HCT116 (cell line): ENCODE data around the gene RPL36A. TPM values are rescaled to one million over a fixed set of nuclear protein-coding genes. Genes with fewer than 3 reads are reported as not detected.

Experiments used
- ATAC-seq: fragments of 200-7000 bp; cut with Tn5 transposase; 2 replicates; pipeline ENCODE4 v1.9.1; 2020; ENCODE audit warnings: mild to moderate bottlenecking, moderate library complexity
- BruUV-seq: library from RNA; stranded (reverse); fragments of 400-500 nt; replicated peaks from 2 replicates; lab custom pipeline; 2021; lab: Mats Ljungman, UMichigan
- CTCF ChIA-PET: fragments of 300-600 bp; sonication (Branson Sonifier 250); formaldehyde crosslinking; loops from one replicate; lab custom pipeline; 2021; ENCODE audit warnings: antibody characterized with exemption; lab: Charles Lee
- POLR2A ChIA-PET: fragments of 300-600, 350-600 bp; sonication (Branson Sonifier 250); formaldehyde crosslinking; loops from one replicate; lab custom pipeline; 2021; ENCODE audit warnings: antibody characterized with exemption; lab: Charles Lee
- RAD21 ChIA-PET, 2 experiments: fragments of 300-600 bp; sonication (Branson Sonifier 250); formaldehyde crosslinking; loops; one replicate each; lab custom pipeline; 2023; ENCODE audit warnings: low total read pairs in 2 of 2; ENCODE audit not compliant: uncharacterized antibody in 2 of 2, unreplicated experiment in 2 of 2, low non-redundant PET in 1 of 2; lab: Charles Lee
- DNase-seq: peaks from one replicate; pipeline ENCODE4 v3.0.0-alpha.2; 2010; ENCODE audit warnings: low read depth, low spot score
- H2AFZ ChIP-seq: fragments of 200-600 bp; shearing (Covaris generic), sonication (generic); 2 replicates; pipeline ENCODE4 v1.6.1; 2017; ENCODE audit warnings: low read depth, mixed run types, mixed read lengths, antibody characterized with exemption, low read length; ENCODE audit not compliant: poor library complexity, severe bottlenecking
- H3K27ac ChIP-seq: 2 replicates; pipeline ENCODE4 v1.5.1; 2012; ENCODE audit warnings: low read depth, low read length
- H3K27me3 ChIP-seq: fragments of 200-600 bp; sonication (generic); 2 replicates; pipeline ENCODE4 v1.6.1; 2016; ENCODE audit warnings: mixed run types, low read length, mixed read lengths; ENCODE audit not compliant: insufficient read depth
- H3K36me3 ChIP-seq, 2 experiments: fragments of 200-500 bp in 1 of 2; fragments of 200-600 bp in 1 of 2; sonication (Bioruptor generic) in 1 of 2; sonication (generic) in 1 of 2; 2 replicates each; pipeline versions ENCODE4 v1.5.1 to v1.6.1; 2014 to 2016; ENCODE audit warnings: low read length in 2 of 2, inconsistent platforms in 1 of 2, mixed read lengths in 1 of 2, mixed run types in 1 of 2; ENCODE audit not compliant: insufficient read depth in 2 of 2, control insufficient read depth in 1 of 2
- H3K4me1 ChIP-seq, 2 experiments: fragments of 200-600 bp in 1 of 2; sonication (generic) in 1 of 2; 2 replicates each; pipeline versions ENCODE4 v1.5.1 to v1.6.1; 2012 to 2017; ENCODE audit warnings: low read length in 2 of 2, inconsistent platforms in 1 of 2, mild to moderate bottlenecking in 1 of 2, mixed read lengths in 1 of 2, mixed run types in 1 of 2, moderate library complexity in 1 of 2; ENCODE audit not compliant: insufficient read depth in 2 of 2, control insufficient read depth in 1 of 2
- H3K4me2 ChIP-seq: fragments of 200-600 bp; sonication (generic); 2 replicates; pipeline ENCODE4 v1.6.1; 2017; ENCODE audit warnings: mixed run types, low read length, mixed read lengths
- H3K4me3 ChIP-seq, 2 experiments: fragments of 200-600 bp in 1 of 2; sonication (generic) in 1 of 2; replicated peaks in 1 of 2; 2 replicates each; pipeline ENCODE4 v1.5.1; 2011 to 2016; ENCODE audit warnings: low read length in 2 of 2, control low read depth in 1 of 2, low read depth in 1 of 2, mild to moderate bottlenecking in 1 of 2, mixed read lengths in 1 of 2, mixed run types in 1 of 2
- H3K79me2 ChIP-seq: fragments of 200-600 bp; sonication (generic); 2 replicates; pipeline ENCODE4 v1.6.1; 2017; ENCODE audit warnings: mild to moderate bottlenecking, mixed run types, low read length, moderate library complexity, mixed read lengths; ENCODE audit not compliant: insufficient read depth
- H3K9ac ChIP-seq: fragments of 200-600 bp; sonication (generic); 2 replicates; pipeline ENCODE4 v1.6.1; 2016; ENCODE audit warnings: low read length, mixed read lengths
- H3K9me2 ChIP-seq: fragments of 200-600 bp; sonication (generic), shearing (Covaris generic); 2 replicates; pipeline ENCODE4 v1.6.1; 2017; ENCODE audit warnings: mixed run types, mild to moderate bottlenecking, moderate library complexity; ENCODE audit not compliant: insufficient read depth
- H3K9me3 ChIP-seq, 2 experiments: fragments of 200-500 bp in 1 of 2; fragments of 200-600 bp in 1 of 2; sonication (Bioruptor generic) in 1 of 2; sonication (generic) in 1 of 2; 2 replicates each; pipeline ENCODE4 v1.6.1; 2014 to 2017; ENCODE audit warnings: low read length in 2 of 2, mixed read lengths in 2 of 2, inconsistent platforms in 1 of 2, low read depth in 1 of 2, mild to moderate bottlenecking in 1 of 2, mixed run types in 1 of 2, moderate library complexity in 1 of 2; ENCODE audit not compliant: control insufficient read depth in 1 of 2, insufficient read depth in 1 of 2
- H4K20me1 ChIP-seq: fragments of 200-600 bp; sonication (generic), shearing (Covaris generic); 2 replicates; pipeline ENCODE4 v1.6.1; 2017; ENCODE audit warnings: mixed run types, mild to moderate bottlenecking, moderate library complexity; ENCODE audit not compliant: insufficient read depth
- CBX3 ChIP-seq: IDR thresholded peaks from 2 replicates; pipeline ENCODE4 v1.6.1; 2012; ENCODE audit warnings: low read depth
- CEBPB ChIP-seq: IDR thresholded peaks from 2 replicates; pipeline ENCODE4 v1.6.1; 2012; ENCODE audit warnings: low read depth
- EGR1 ChIP-seq: IDR thresholded peaks from 2 replicates; pipeline ENCODE4 v1.6.1; 2012; ENCODE audit warnings: low read depth
- ELF1 ChIP-seq: IDR thresholded peaks from 2 replicates; pipeline ENCODE4 v1.6.1; 2012; ENCODE audit warnings: low read depth, borderline replicate concordance
- POLR2AphosphoS5 ChIP-seq: IDR thresholded peaks from 2 replicates; pipeline ENCODE4 v1.6.1; 2011; ENCODE audit warnings: mild to moderate bottlenecking, low read depth, low read length, moderate library complexity
- RAD21 ChIP-seq: IDR thresholded peaks from 2 replicates; pipeline ENCODE4 v1.6.1; 2012; ENCODE audit warnings: low read depth, mild to moderate bottlenecking
- REST ChIP-seq: IDR thresholded peaks from 2 replicates; pipeline ENCODE4 v1.6.1; 2012; ENCODE audit warnings: low read depth
- SIN3A ChIP-seq: IDR thresholded peaks from 2 replicates; pipeline ENCODE4 v1.6.1; 2012; ENCODE audit warnings: low read depth
- SP1 ChIP-seq: IDR thresholded peaks from 2 replicates; pipeline ENCODE4 v1.6.1; 2012; ENCODE audit warnings: low read depth
- TCF7L2 ChIP-seq: IDR thresholded peaks from 2 replicates; pipeline ENCODE4 v1.7.0; 2011; ENCODE audit warnings: borderline replicate concordance, inconsistent platforms; ENCODE audit not compliant: insufficient read depth, insufficient read length; ENCODE audit errors: extremely low read depth
- ZBTB33 ChIP-seq: IDR thresholded peaks from 2 replicates; pipeline ENCODE4 v1.6.1; 2011; ENCODE audit warnings: mild to moderate bottlenecking, low read length, moderate library complexity; ENCODE audit not compliant: insufficient replicate concordance; ENCODE audit errors: extremely low read depth
- ZNF274 ChIP-seq: fragments of 200-500 bp; sonication (Bioruptor generic); IDR thresholded peaks from 2 replicates; pipeline ENCODE4 v1.6.1; 2014; ENCODE audit warnings: mild to moderate bottlenecking, low read depth, low read length, inconsistent platforms
- intact Hi-C: fragments of 100-400 bp; cut with micrococcal nuclease; formaldehyde crosslinking; loops from 2 replicates; pipeline ENCODE4 v1.10.0; 2022
- total RNA-seq: library from RNA; stranded (reverse); gene quantifications from one replicate; pipeline ENCODE4 v1.2.1, GENCODE V29; 2021; ENCODE audit not compliant: unreplicated experiment
- TF ChIP-seq, protein P1 (sequence below): IDR thresholded peaks from 2 replicates; pipeline ENCODE4 v1.6.1; 2012

The RPL36A gene
- total RNA-seq, 1 experiment from 2014 or later: 360 TPM

GRCh38 chrX:101347859-101348451 lies 42.9 kb upstream of the RPL36A start (continued):
- no peak for TF ChIP-seq ELF1
- TF ChIP-seq ZNF274: no peak
- no peak for TF ChIP-seq RAD21

DNA sequence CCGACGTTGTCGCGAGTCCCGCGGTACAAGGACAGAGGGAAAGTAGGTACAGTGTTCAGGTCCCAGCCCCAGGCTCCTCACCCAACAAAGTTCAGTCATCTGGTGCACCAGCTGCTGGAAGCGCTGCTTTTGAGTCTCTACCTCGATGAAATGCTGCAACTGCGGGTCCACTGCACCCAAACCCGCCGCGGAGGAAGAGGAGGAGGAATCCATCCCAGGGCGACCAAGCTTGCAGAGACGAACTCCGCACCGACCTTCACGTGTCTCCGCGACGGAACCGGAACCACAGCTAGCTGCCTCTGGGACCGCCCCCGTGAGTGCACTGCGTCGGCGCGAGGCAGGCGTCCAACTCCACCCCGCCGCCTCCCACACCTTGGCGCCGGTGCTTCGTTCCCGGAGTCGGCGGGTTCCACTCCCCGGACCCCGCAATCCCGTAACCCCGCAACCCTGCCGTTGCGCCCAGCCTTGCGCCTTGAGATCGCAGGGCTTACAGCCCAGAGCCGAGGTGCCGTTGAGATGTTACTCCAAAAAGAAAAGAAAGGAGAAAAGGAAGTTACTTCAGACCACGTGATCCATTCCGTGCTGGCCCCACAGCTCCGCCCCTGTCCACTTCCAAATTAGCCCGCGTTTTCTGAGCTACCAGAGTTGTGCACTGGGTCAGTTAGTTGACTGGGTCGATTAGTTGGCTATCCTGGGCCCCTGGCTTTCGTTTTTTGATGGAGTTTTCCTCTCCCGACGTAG lies 42.2 kb upstream of the RPL36A start, which contains the start of gene TIMM8A:
TSS of gene TIMM8A (minus strand) at position 291 of the 741 bp plus-strand sequence. CDS start at position 213, 78 bp downstream.
- H3K27me3 ChIP-seq: no peaks in the 10 kb centered on the region
- H4K20me1 ChIP-seq: no peaks in the 10 kb centered on the region
- peak within 1 kb of the TSS; percentile 80 for H3K9ac ChIP-seq
- intact Hi-C loops: no loop called here
- ChIA-PET POLR2A (interaction anchor here (2.9 kb wide), 1 partner anchor 42 kb away, joined by 17 read pairs; the partner anchor contains the start of gene RPL36A), RAD21 (no interaction called here), CTCF (no interaction called here)
- H3K4me1 ChIP-seq: peaks cover 2 to 18% of the 10 kb centered on the region in 2 experiments; a peak in 2 of 4 replicates
- DNase-seq (peak; percentile 24), ATAC-seq (peak; percentile 96)
- peak within 1 kb of the TSS; percentile 63 for H3K27ac ChIP-seq
- peak within 1 kb of the TSS; percentile 68 for H2AFZ ChIP-seq
- H3K36me3 ChIP-seq: peaks cover 0 to 17% of the 10 kb centered on the region in 2 experiments; a peak in 2 of 4 replicates
- H3K4me2 ChIP-seq: peak within 1 kb of the TSS; percentile 86
- no TSS peak for BruUV-seq
- no peak for TF ChIP-seq REST
- TF ChIP-seq TCF7L2: no peak
- TF ChIP-seq ZBTB33: no peak
- TF ChIP-seq SP1: peak; percentile 21; the same call in 1 of the 2 replicates
- TF ChIP-seq CEBPB: no peak
- peak; percentile 62 for TF ChIP-seq EGR1
- TF ChIP-seq CBX3: 0 out of 2 replicates have a peak, but pooled peaks have one; percentile 51
- TF ChIP-seq POLR2AphosphoS5: peak; percentile 84
- TF ChIP-seq SIN3A: peak; percentile 30; the same call in 1 of the 2 replicates
- TF ChIP-seq, protein P1, sequence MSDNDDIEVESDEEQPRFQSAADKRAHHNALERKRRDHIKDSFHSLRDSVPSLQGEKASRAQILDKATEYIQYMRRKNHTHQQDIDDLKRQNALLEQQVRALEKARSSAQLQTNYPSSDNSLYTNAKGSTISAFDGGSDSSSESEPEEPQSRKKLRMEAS: peak; percentile 88
- peak within 1 kb of the TSS; percentile 73 to 81 for H3K4me3 ChIP-seq
- H3K9me2 ChIP-seq: no peaks in the 10 kb centered on the region
- peaks cover 43% of the 10 kb centered on the region for H3K79me2 ChIP-seq
- no peaks in the 10 kb centered on the region for H3K9me3 ChIP-seq
